ENCODE results near the gene INPP4B. TPM values are rescaled to one million over a fixed set of nuclear protein-coding genes. Genes with fewer than 3 reads are reported as not detected.

The INPP4B gene
- total RNA-seq, 2 experiments from 2014 or later, result 55.7 to 60.5 TPM

GRCh38 chr4:142719854-142720541 is 126.1 kb downstream of the INPP4B start:
- Mint-ChIP-seq H3K9me3 (peaks cover 3% of the 10 kb centered on the region), H3K36me3 (ENCODE audit: low read depth) (peaks cover 14% of the 10 kb centered on the region), H3K4me3 (no peak overlapping the region), H3K4me1 (ENCODE audit: low read depth) (peaks cover 42% of the 10 kb centered on the region), H3K27me3 (ENCODE audit: low read depth) (no peaks in the 10 kb centered on the region), H3K27ac (peak overlapping the region; percentile 84)
- intact Hi-C loops (cut with micrococcal nuclease), result loop anchor here (1.0 to 5.0 kb wide), 12 partner anchors 49 to 1413 kb away; no protein-coding TSS in a partner anchor
- no peak for DNase-seq
- CTCF ChIA-PET, result interaction anchor here (0.5 to 3.7 kb wide), 14 partner anchors 8 to 591 kb away, joined by 3 to 16 read pairs (median 3); partner anchors contain the start of gene INPP4B

- Mint-ChIP-seq H3K4me3 (no peak overlapping the region), H3K9me3 (peaks cover 3% of the 10 kb centered on the region), H3K27me3 (ENCODE audit: low read depth) (no peaks in the 10 kb centered on the region), H3K36me3 (ENCODE audit: low read depth) (peaks cover 14% of the 10 kb centered on the region), H3K4me1 (ENCODE audit: low read depth) (peaks cover 50% of the 10 kb centered on the region), H3K27ac (peak overlapping the region; percentile 63)
- CTCF ChIA-PET, result interaction anchor here (1.3 to 3.7 kb wide), 3 partner anchors 75 to 436 kb away, joined by 3 to 16 read pairs (median 6); no protein-coding TSS in a partner anchor
- intact Hi-C loops (cut with micrococcal nuclease), result no loop called here
- DNase-seq, result no peak
Measured at GRCh38 chr4:142718981-142719380, 127.1 kb downstream of the INPP4B start.

GRCh38 chr4:142715727-142716126 is 130.4 kb downstream of the INPP4B start:
- Mint-ChIP-seq H3K27ac (peak overlapping the region; percentile 42), H3K27me3 (ENCODE audit: low read depth) (no peaks in the 10 kb centered on the region), H3K9me3 (peaks cover 8% of the 10 kb centered on the region), H3K36me3 (ENCODE audit: low read depth) (peaks cover 21% of the 10 kb centered on the region), H3K4me3 (no peak overlapping the region), H3K4me1 (ENCODE audit: low read depth) (peaks cover 75% of the 10 kb centered on the region)
- no peak for DNase-seq
- intact Hi-C loops (cut with micrococcal nuclease), result no loop called here
- CTCF ChIA-PET, result interaction anchor here (0.8 to 1.5 kb wide), 5 partner anchors 10 to 342 kb away, joined by 3 to 5 read pairs (median 3); no protein-coding TSS in a partner anchor

GRCh38 chr4:142713282-142714030 is 132.6 kb downstream of the INPP4B start:
- Mint-ChIP-seq H3K36me3 (ENCODE audit: low read depth) (peaks cover 36% of the 10 kb centered on the region), H3K9me3 (peaks cover 17% of the 10 kb centered on the region)
- intact Hi-C loops (cut with micrococcal nuclease), result loop anchor here (1.0 to 5.0 kb wide), 10 partner anchors 15 to 474 kb away; no protein-coding TSS in a partner anchor

GRCh38 chr4:142708231-142708630 is 137.9 kb downstream of the INPP4B start:
- H3K36me3 Mint-ChIP-seq (ENCODE audit: low read depth), result peaks cover 25% of the 10 kb centered on the region
- peaks cover 32% of the 10 kb centered on the region for H3K4me1 Mint-ChIP-seq (ENCODE audit: low read depth)
- CTCF ChIA-PET, result interaction anchor here (0.7 kb wide), 1 partner anchor 19 kb away, joined by 4 read pairs; no protein-coding TSS in a partner anchor
- H3K9me3 Mint-ChIP-seq, result peaks cover 20% of the 10 kb centered on the region
- H3K4me3 Mint-ChIP-seq, result no peak overlapping the region
- no peaks in the 10 kb centered on the region for H3K27me3 Mint-ChIP-seq (ENCODE audit: low read depth)
- intact Hi-C loops (cut with micrococcal nuclease), result no loop called here
- no peak overlapping the region for H3K27ac Mint-ChIP-seq
- DNase-seq, result no peak

More at GRCh38 chr4:142713282-142714030, 132.6 kb downstream of the INPP4B start:
- H3K27me3 Mint-ChIP-seq (ENCODE audit: low read depth), result no peaks in the 10 kb centered on the region
- H3K4me1 Mint-ChIP-seq (ENCODE audit: low read depth), result peaks cover 76% of the 10 kb centered on the region
- H3K4me3 Mint-ChIP-seq, result peak overlapping the region; percentile 9
- no peak for DNase-seq
- peak overlapping the region; percentile 92 for H3K27ac Mint-ChIP-seq
- CTCF ChIA-PET, result interaction anchor here (1.4 to 1.6 kb wide), 2 partner anchors 128 to 134 kb away, joined by 3 read pairs; no protein-coding TSS in a partner anchor

GRCh38 chr4:142707401-142707800 is 138.7 kb downstream of the INPP4B start:
- H3K36me3 Mint-ChIP-seq (ENCODE audit: low read depth), result peaks cover 23% of the 10 kb centered on the region
- peaks cover 28% of the 10 kb centered on the region for H3K4me1 Mint-ChIP-seq (ENCODE audit: low read depth)
- no peak overlapping the region for H3K4me3 Mint-ChIP-seq
- DNase-seq, result peak; percentile 36
- intact Hi-C loops (cut with micrococcal nuclease), result no loop called here
- no peaks in the 10 kb centered on the region for H3K27me3 Mint-ChIP-seq (ENCODE audit: low read depth)
- peaks cover 20% of the 10 kb centered on the region for H3K9me3 Mint-ChIP-seq
- no peak overlapping the region for H3K27ac Mint-ChIP-seq
- CTCF ChIA-PET, result no interaction called here

GRCh38 chr4:142706381-142706780 is 139.7 kb downstream of the INPP4B start:
- CTCF ChIA-PET, result interaction anchor here (1.0 to 1.6 kb wide), 6 partner anchors 9 to 137 kb away, joined by 3 to 4 read pairs (median 4); no protein-coding TSS in a partner anchor
- Mint-ChIP-seq H3K4me3 (no peak overlapping the region), H3K27ac (no peak overlapping the region), H3K36me3 (ENCODE audit: low read depth) (peaks cover 21% of the 10 kb centered on the region), H3K4me1 (ENCODE audit: low read depth) (peaks cover 20% of the 10 kb centered on the region), H3K27me3 (ENCODE audit: low read depth) (no peaks in the 10 kb centered on the region), H3K9me3 (peaks cover 17% of the 10 kb centered on the region)
- no peak for DNase-seq
- intact Hi-C loops (cut with micrococcal nuclease), result no loop called here

- CTCF ChIA-PET, result interaction anchor here (1.0 to 1.6 kb wide), 6 partner anchors 8 to 136 kb away, joined by 3 to 4 read pairs (median 4); no protein-coding TSS in a partner anchor
- Mint-ChIP-seq H3K9me3 (peaks cover 15% of the 10 kb centered on the region), H3K27ac (no peak overlapping the region), H3K4me1 (ENCODE audit: low read depth) (peaks cover 21% of the 10 kb centered on the region), H3K36me3 (ENCODE audit: low read depth) (peaks cover 18% of the 10 kb centered on the region), H3K27me3 (ENCODE audit: low read depth) (no peaks in the 10 kb centered on the region), H3K4me3 (no peak overlapping the region)
- intact Hi-C loops (cut with micrococcal nuclease), result no loop called here
- DNase-seq, result no peak
Measured at GRCh38 chr4:142705820-142706219, 140.3 kb downstream of the INPP4B start.

- Mint-ChIP-seq H3K4me3 (no peak overlapping the region), H3K9me3 (peaks cover 6% of the 10 kb centered on the region), H3K4me1 (ENCODE audit: low read depth) (peaks cover 28% of the 10 kb centered on the region), H3K36me3 (ENCODE audit: low read depth) (peaks cover 9% of the 10 kb centered on the region), H3K27ac (no peak overlapping the region), H3K27me3 (ENCODE audit: low read depth) (no peaks in the 10 kb centered on the region)
- intact Hi-C loops (cut with micrococcal nuclease), result no loop called here
- DNase-seq, result peak; percentile 47
- CTCF ChIA-PET, result interaction anchor here (0.9 to 1.2 kb wide), 2 partner anchors 122 to 276 kb away, joined by 3 read pairs; no protein-coding TSS in a partner anchor
Measured at GRCh38 chr4:142703694-142704309, 142.3 kb downstream of the INPP4B start.

- CTCF ChIA-PET, result interaction anchor here (0.6 kb wide), 2 partner anchors 132 to 271 kb away, joined by 3 to 4 read pairs; no protein-coding TSS in a partner anchor
- Mint-ChIP-seq H3K27ac (peak overlapping the region; percentile 82), H3K36me3 (ENCODE audit: low read depth) (peaks cover 7% of the 10 kb centered on the region), H3K4me3 (no peak overlapping the region), H3K9me3 (no peaks in the 10 kb centered on the region), H3K4me1 (ENCODE audit: low read depth) (peaks cover 55% of the 10 kb centered on the region), H3K27me3 (ENCODE audit: low read depth) (no peaks in the 10 kb centered on the region)
- no peak for DNase-seq
- intact Hi-C loops (cut with micrococcal nuclease), result no loop called here
Measured at GRCh38 chr4:142701017-142701416, 145.1 kb downstream of the INPP4B start.

GRCh38 chr4:142700531-142700930 is 145.6 kb downstream of the INPP4B start:
- CTCF ChIA-PET, result no interaction called here
- intact Hi-C loops (cut with micrococcal nuclease), result no loop called here
- no peaks in the 10 kb centered on the region for H3K27me3 Mint-ChIP-seq (ENCODE audit: low read depth)
- H3K27ac Mint-ChIP-seq, result peak overlapping the region; percentile 82
- peaks cover 58% of the 10 kb centered on the region for H3K4me1 Mint-ChIP-seq (ENCODE audit: low read depth)
- peaks cover 7% of the 10 kb centered on the region for H3K36me3 Mint-ChIP-seq (ENCODE audit: low read depth)
- no peak for DNase-seq
- H3K9me3 Mint-ChIP-seq, result no peaks in the 10 kb centered on the region
- H3K4me3 Mint-ChIP-seq, result no peak overlapping the region

Data from activated naive CD4-positive, alpha-beta T cell treated with anti-CD3 and anti-CD28 coated beads for 36 hours (primary cell).